K562 (cell line): Measurements from ENCODE around the gene RPRD1B. TPM values are rescaled to one million over a fixed set of nuclear protein-coding genes. Genes with fewer than 3 reads are reported as not detected.

Experiments
- ATAC-seq: fragments of 200-7000 bp; cut with Tn5 transposase; 3 replicates; pipeline ENCODE4 v1.9.1; 2020; ENCODE audit warnings: moderate library complexity
- BruUV-seq: library from RNA; stranded (reverse); fragments of 400-500 nt; replicated peaks from 2 replicates; lab custom pipeline; 2021; lab: Mats Ljungman, UMichigan
- CTCF ChIA-PET: fragments of 300-600 bp; formaldehyde crosslinking; extraction: SDS; loops from one replicate; lab custom pipeline; 2021; ENCODE audit warnings: low intra/inter-chr PET ratio; lab: Yijun Ruan, JAX
- POLR2A ChIA-PET: fragments of 300-600, 350-650 bp; sonication (Branson Sonifier 250); formaldehyde crosslinking; extraction: SDS; loops from one replicate; lab custom pipeline; 2021; ENCODE audit warnings: antibody characterized with exemption, inconsistent platforms; lab: Yijun Ruan, JAX
- DNase-seq, 4 experiments: peaks; one replicate each; pipeline versions ENCODE4 v3.0.0 to v3.0.0-alpha.2; 2011 to 2018; ENCODE audit warnings: low spot score in 3 of 4, mixed read lengths in 3 of 4; ENCODE audit errors: extremely low read depth in 1 of 4
- FAIRE-seq: peaks from 2 replicates; lab custom pipeline; 2011; peaks lifted over from hg19 to GRCh38; lab: Jason Lieb, UNC
- H2AFZ ChIP-seq: 2 replicates; pipeline ENCODE4 v1.6.0; 2011; ENCODE audit warnings: low read depth, low read length, control low read depth, inconsistent platforms
- H3K27ac ChIP-seq: fragments of 200-600 bp; 3 replicates; pipeline ENCODE4 v1.8.0; 2011; ENCODE audit warnings: low read depth, mild to moderate bottlenecking, control low read depth, inconsistent platforms, low read length, moderate library complexity, mixed read lengths; ENCODE audit errors: extremely low read depth
- H3K27me3 ChIP-seq, 2 experiments: fragments of 300-600 bp in 1 of 2; 2 replicates in 1 of 2; 3 replicates in 1 of 2; pipeline versions ENCODE4 v1.6.0 to v1.8.0; 2011; ENCODE audit warnings: inconsistent platforms in 2 of 2, low read length in 2 of 2, mild to moderate bottlenecking in 1 of 2, mixed read lengths in 1 of 2, moderate library complexity in 1 of 2; ENCODE audit not compliant: control insufficient read depth in 2 of 2, insufficient read depth in 2 of 2
- H3K36me3 ChIP-seq: fragments of 300-600 bp; 3 replicates; pipeline ENCODE4 v1.8.0; 2011; ENCODE audit warnings: mild to moderate bottlenecking, low read length, inconsistent platforms; ENCODE audit not compliant: control insufficient read depth, insufficient read depth
- H3K4me1 ChIP-seq, 2 experiments: fragments of 200-600 bp in 1 of 2; replicated peaks in 1 of 2; 2 replicates in 1 of 2; 3 replicates in 1 of 2; pipeline versions ENCODE4 v1.5.1 to v1.8.0; 2011; ENCODE audit warnings: inconsistent platforms in 2 of 2, low read length in 2 of 2, mild to moderate bottlenecking in 1 of 2, mixed read lengths in 1 of 2, moderate library complexity in 1 of 2; ENCODE audit not compliant: control insufficient read depth in 2 of 2, insufficient read depth in 2 of 2
- H3K4me2 ChIP-seq: 2 replicates; pipeline ENCODE4 v1.6.1; 2011; ENCODE audit warnings: low read length, control low read depth, inconsistent platforms, mixed read lengths; ENCODE audit not compliant: insufficient read depth
- H3K4me3 ChIP-seq: fragments of 200-600 bp; sonication (generic), shearing (Covaris generic); 2 replicates; pipeline ENCODE4 v1.5.1; 2016; ENCODE audit warnings: control low read depth, inconsistent platforms
- H3K79me2 ChIP-seq: fragments of 200-600 bp; 3 replicates; pipeline ENCODE4 v1.8.0; 2011; ENCODE audit warnings: low read length, inconsistent platforms; ENCODE audit not compliant: control insufficient read depth, insufficient read depth
- H3K9ac ChIP-seq, 2 experiments: 2 replicates each; pipeline versions ENCODE4 v1.6.0 to v1.6.1; 2011; ENCODE audit warnings: low read depth in 2 of 2, low read length in 2 of 2, control low read depth in 1 of 2, inconsistent platforms in 1 of 2, mild to moderate bottlenecking in 1 of 2, mixed read lengths in 1 of 2; ENCODE audit not compliant: insufficient read depth in 1 of 2
- H3K9me1 ChIP-seq: one replicate; pipeline ENCODE4 v1.6.0; 2011; ENCODE audit warnings: inconsistent platforms, mild to moderate bottlenecking, low read length, moderate library complexity; ENCODE audit not compliant: control insufficient read depth, insufficient read depth
- H3K9me3 ChIP-seq: replicated peaks from 2 replicates; pipeline ENCODE4 v1.5.1; 2011; ENCODE audit warnings: low read depth, low read length, inconsistent platforms; ENCODE audit not compliant: control insufficient read depth, insufficient read depth
- H4K20me1 ChIP-seq: replicated peaks from 2 replicates; pipeline ENCODE4 v1.6.1; 2011; ENCODE audit warnings: low read length, inconsistent platforms, mixed read lengths; ENCODE audit not compliant: control insufficient read depth, insufficient read depth
- CBX3 ChIP-seq, 2 experiments: IDR thresholded peaks; 1 replicate in 1 of 2; 2 replicates in 1 of 2; pipeline ENCODE4 v1.6.1; 2012; ENCODE audit warnings: inconsistent platforms in 2 of 2, low read length in 2 of 2, borderline replicate concordance in 1 of 2, control low read depth in 1 of 2
- HDAC3 ChIP-seq: fragments of 450-650 bp; IDR thresholded peaks from 2 replicates; pipeline ENCODE4 v1.6.1; 2018; ENCODE audit warnings: borderline replicate concordance, mild to moderate bottlenecking, moderate library complexity; ENCODE audit not compliant: partially characterized antibody
- MCM2 ChIP-seq: fragments of 450-650 bp; IDR thresholded peaks from 2 replicates; pipeline ENCODE4 v1.6.1; 2017; ENCODE audit warnings: low read depth, mild to moderate bottlenecking
- MEF2A ChIP-seq: IDR thresholded peaks from 2 replicates; pipeline ENCODE4 v1.6.1; 2011; ENCODE audit warnings: low read depth, mild to moderate bottlenecking, low read length, moderate library complexity; ENCODE audit not compliant: control insufficient read depth
- NCOA2 ChIP-seq, 2 experiments: fragments of 450-650 bp; IDR thresholded peaks; 2 replicates each; pipeline ENCODE4 v1.6.1; 2018; ENCODE audit warnings: mild to moderate bottlenecking in 2 of 2, moderate library complexity in 1 of 2; ENCODE audit not compliant: partially characterized antibody in 2 of 2
- NFRKB ChIP-seq: fragments of 450-650 bp; IDR thresholded peaks from 2 replicates; pipeline ENCODE4 v1.6.1; 2016; ENCODE audit warnings: low read depth
- NRF1 ChIP-seq, 2 experiments: fragments of 450-650 bp; IDR thresholded peaks in 1 of 2; conservative IDR thresholded peaks in 1 of 2; 2 replicates each; pipeline ENCODE4 v1.6.1; 2014; ENCODE audit warnings: mild to moderate bottlenecking in 2 of 2
- RBBP5 ChIP-seq: fragments of 200-600 bp; sonication (generic); IDR thresholded peaks from 2 replicates; pipeline ENCODE4 v1.6.1; 2012; ENCODE audit warnings: borderline replicate concordance, mild to moderate bottlenecking, low read length, control low read depth, inconsistent platforms; ENCODE audit not compliant: insufficient read depth, poor library complexity, severe bottlenecking
- SAFB ChIP-seq: fragments of 200-400 bp; formaldehyde crosslinking; IDR thresholded peaks from 2 replicates; pipeline ENCODE4 v1.6.1; 2017; ENCODE audit warnings: low read depth, low read length, borderline replicate concordance
- SIX5 ChIP-seq, 2 experiments: IDR thresholded peaks; 2 replicates each; pipeline ENCODE4 v1.6.1; 2011; ENCODE audit warnings: low read length in 2 of 2, borderline replicate concordance in 1 of 2, low read depth in 1 of 2, mild to moderate bottlenecking in 1 of 2, moderate library complexity in 1 of 2; ENCODE audit not compliant: insufficient read depth in 1 of 2
- TFAM ChIP-seq: fragments of 250-450 bp; sonication (Bioruptor Pico); conservative IDR thresholded peaks from 2 replicates; pipeline ENCODE4 v1.5.0; 2021; ENCODE audit warnings: mild to moderate bottlenecking, moderate library complexity
- U2AF2 ChIP-seq: fragments of 200-400 bp; formaldehyde crosslinking; optimal IDR thresholded peaks from 2 replicates; pipeline ENCODE3; 2017; ENCODE audit warnings: low read depth, mild to moderate bottlenecking, low read length
- ZBTB8A ChIP-seq: fragments of 450-650 bp; IDR thresholded peaks from 2 replicates; pipeline ENCODE4 v1.6.1; 2018; ENCODE audit warnings: mild to moderate bottlenecking, moderate library complexity; ENCODE audit not compliant: partially characterized antibody
- ZNF146 ChIP-seq: IDR thresholded peaks from one replicate; pipeline ENCODE4 v1.6.1; 2018; ENCODE audit warnings: missing compliant biosample characterization; ENCODE audit not compliant: unreplicated experiment
- ZNF77 ChIP-seq: fragments of 250-450 bp; sonication (Bioruptor Pico); IDR thresholded peaks from 2 replicates; pipeline ENCODE4 v1.5.0; 2020
- WGBS: fragments of 100-300 bp; shearing (Covaris generic); methylation state at CpG from one replicate; pipeline ENCODE4 v1.1.6; 2016; ENCODE audit warnings: low coverage, mixed read lengths; ENCODE audit not compliant: insufficient coverage; ENCODE audit errors: missing lambda C conversion rate; 5-methylcytosine and 5-hydroxymethylcytosine counted together
- in situ Hi-C: fragments of 300-500 bp; cut with MboI; formaldehyde crosslinking; loops from 4 replicates; pipeline ENCODE4 v1.15.0; 2018; ENCODE audit warnings: inconsistent platforms, mixed read lengths
- intact Hi-C: fragments of 100-400 bp; cut with micrococcal nuclease; formaldehyde crosslinking; loops from 2 replicates; pipeline ENCODE4 v1.14.2; 2022
- polyA plus RNA-seq, 8 experiments: library from polyadenylated mRNA; depleted of rRNA in 4 of 8; stranded (reverse) in 5 of 8; unstranded in 3 of 8; fragments of >200 nt; fragmentation: Nextera tagmentation in 2 of 8; fragmentation: Illumina TruSeq in 1 of 8; extraction: Ambion mirVana in 2 of 8; extraction: Trizol in 1 of 8; gene quantifications; 2 replicates each; pipeline versions ENCODE4 v1.2.1 to v1.2.3, GENCODE V29; 2011 to 2014; ENCODE audit warnings: inconsistent platforms in 1 of 8, missing spikeins in 1 of 8
- total RNA-seq, 7 experiments: library from RNA; depleted of rRNA in 6 of 7; stranded (reverse); fragments of >200 nt in 6 of 7; fragmentation: Illumina TruSeq in 2 of 7; extraction: Trizol in 2 of 7; gene quantifications; 2 replicates each; pipeline versions ENCODE4 v1.2.1 to v1.2.3, GENCODE V29; 2011 to 2021; ENCODE audit warnings: low replicate concordance in 1 of 7

The RPRD1B gene
- total and polyA plus RNA-seq, 9 of the 15 experiments (the other 6 are each of a cell fraction or from before 2014, with no cell fraction given): 5.5 to 43.0 (median 24.4) TPM

GRCh38 chr20:38004416-38004815 is 29.1 kb upstream of the RPRD1B start (continued):
- TF ChIP-seq RBBP5 (no peak), MEF2A (no peak), TFAM (no peak), NRF1 (conservative IDR thresholded peaks at IDR 0.05 in 1 of 2, IDR thresholded peaks at IDR 0.05 in 1 of 2) (no peak), NFRKB (no peak), MCM2 (no peak)

GRCh38 chr20:38005903-38006302 is 27.6 kb upstream of the RPRD1B start:
- CTCF ChIA-PET: no interaction called here
- no peak overlapping the region for H3K9ac ChIP-seq
- intact Hi-C loops (no loop called here), in situ Hi-C loops (no loop called here)
- WGBS: 92% methylated on average over 5 of the region's 5 CpGs
- POLR2A ChIA-PET: interaction anchor here (0.6 to 1.0 kb wide), 3 partner anchors 9 to 18 kb away, joined by 3 to 4 read pairs (median 3); no protein-coding TSS in a partner anchor
- H2AFZ ChIP-seq: no peak overlapping the region
- H4K20me1 ChIP-seq: peaks cover 18% of the 10 kb centered on the region
- no peak for FAIRE-seq
- no peak overlapping the region for H3K4me3 ChIP-seq
- H3K36me3 ChIP-seq: peaks cover 90% of the 10 kb centered on the region
- peaks cover 4 to 10% of the 10 kb centered on the region in 2 experiments; a peak in 3 of 5 replicates for H3K4me1 ChIP-seq
- no peak for TF ChIP-seq SAFB
- no peak for TF ChIP-seq HDAC3
- no peak for TF ChIP-seq ZNF146
- no peak for TF ChIP-seq ZNF77 (CRISPR knock-in tag)
- no peak for TF ChIP-seq ZBTB8A
- no peak for TF ChIP-seq NCOA2 (IDR thresholded peaks at IDR 0.05; ENCODE audit: partially characterized antibody in 2 of 2)
- no peak for TF ChIP-seq SIX5 (IDR thresholded peaks at IDR 0.05; ENCODE audit: borderline replicate concordance in 1 of 2, insufficient read depth in 1 of 2, low read depth in 1 of 2, low read length in 2 of 2)
- no peak for TF ChIP-seq U2AF2
- TF ChIP-seq CBX3 (IDR thresholded peaks at IDR 0.05; ENCODE audit: borderline replicate concordance in 1 of 2, low read length in 2 of 2): no peak
- no peak overlapping the region for H3K27ac ChIP-seq
- DNase-seq: no peak
- no peak for ATAC-seq
- H3K9me1 ChIP-seq: no peaks in the 10 kb centered on the region
- BruUV-seq: no TSS peak
- peaks cover 44% of the 10 kb centered on the region for H3K79me2 ChIP-seq
- H3K9me3 ChIP-seq: no peaks in the 10 kb centered on the region
- no peaks in the 10 kb centered on the region for H3K27me3 ChIP-seq
- no peak overlapping the region for H3K4me2 ChIP-seq
